ENCODE results near the gene ABLIM2. TPM values are rescaled to one million over a fixed set of nuclear protein-coding genes. Genes with fewer than 3 reads are reported as not detected.

ABLIM2 gene
- polyA plus RNA-seq, 1 donor from 2014 or later: 14.9 TPM

DNA sequence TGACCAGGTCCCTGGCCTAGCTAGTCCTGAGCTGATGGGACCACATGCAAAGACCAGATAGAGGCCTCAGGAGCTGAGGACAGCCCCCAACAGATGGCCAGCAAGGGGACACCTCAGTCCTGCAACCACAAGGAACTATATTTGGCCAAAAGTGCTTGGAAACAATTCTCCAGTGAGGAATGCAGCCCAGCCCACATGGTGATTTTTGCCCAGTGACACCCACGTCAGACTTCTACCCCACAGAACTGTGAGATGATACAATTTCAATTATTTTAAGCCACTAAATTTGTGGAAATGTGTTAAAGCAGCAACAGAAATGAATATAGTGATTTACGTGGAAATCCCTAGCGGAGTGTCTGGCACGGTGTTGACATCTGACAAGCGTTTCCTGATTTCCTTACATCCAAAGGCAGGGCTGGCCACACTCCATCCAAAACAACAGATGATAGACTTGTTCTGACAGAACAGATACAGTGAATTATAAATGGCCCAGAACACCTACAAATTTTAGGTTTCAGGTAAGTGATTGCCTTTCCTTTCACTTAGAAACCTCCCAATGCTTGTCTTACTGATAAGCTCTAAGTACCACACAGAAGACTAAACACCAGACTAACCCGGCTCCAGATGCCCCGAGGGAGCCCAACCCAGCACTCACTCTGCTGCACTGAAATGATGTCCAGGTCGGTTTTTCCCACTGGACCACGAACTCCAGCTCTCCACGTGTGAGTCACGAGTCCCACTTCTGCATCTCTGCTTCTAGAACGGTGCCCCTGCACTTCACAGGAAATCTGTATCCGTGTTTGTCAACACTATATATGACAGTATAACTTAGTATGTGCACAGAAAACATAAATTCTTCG, 224.7 kb downstream of the ABLIM2 start:
- H3K9me2 ChIP-seq (ENCODE audit: insufficient read depth, low read length): no peaks in the 10 kb centered on the region
- H3K4me3 ChIP-seq (ENCODE audit: low read length): peak overlapping the region; percentile 16
- TF ChIP-seq, protein P1, sequence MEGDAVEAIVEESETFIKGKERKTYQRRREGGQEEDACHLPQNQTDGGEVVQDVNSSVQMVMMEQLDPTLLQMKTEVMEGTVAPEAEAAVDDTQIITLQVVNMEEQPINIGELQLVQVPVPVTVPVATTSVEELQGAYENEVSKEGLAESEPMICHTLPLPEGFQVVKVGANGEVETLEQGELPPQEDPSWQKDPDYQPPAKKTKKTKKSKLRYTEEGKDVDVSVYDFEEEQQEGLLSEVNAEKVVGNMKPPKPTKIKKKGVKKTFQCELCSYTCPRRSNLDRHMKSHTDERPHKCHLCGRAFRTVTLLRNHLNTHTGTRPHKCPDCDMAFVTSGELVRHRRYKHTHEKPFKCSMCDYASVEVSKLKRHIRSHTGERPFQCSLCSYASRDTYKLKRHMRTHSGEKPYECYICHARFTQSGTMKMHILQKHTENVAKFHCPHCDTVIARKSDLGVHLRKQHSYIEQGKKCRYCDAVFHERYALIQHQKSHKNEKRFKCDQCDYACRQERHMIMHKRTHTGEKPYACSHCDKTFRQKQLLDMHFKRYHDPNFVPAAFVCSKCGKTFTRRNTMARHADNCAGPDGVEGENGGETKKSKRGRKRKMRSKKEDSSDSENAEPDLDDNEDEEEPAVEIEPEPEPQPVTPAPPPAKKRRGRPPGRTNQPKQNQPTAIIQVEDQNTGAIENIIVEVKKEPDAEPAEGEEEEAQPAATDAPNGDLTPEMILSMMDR (IDR thresholded peaks at IDR 0.05; ENCODE audit: poor library complexity, severe bottlenecking): no peak
- TF ChIP-seq EZH2 (IDR thresholded peaks at IDR 0.05; ENCODE audit: borderline replicate concordance, insufficient read depth, low read length, poor library complexity, severe bottlenecking) (no peak), SMC3 (conservative IDR thresholded peaks at IDR 0.05; ENCODE audit: poor library complexity) (no peak), POLR2AphosphoS5 (IDR thresholded peaks at IDR 0.05) (no peak), RAD21 (conservative IDR thresholded peaks at IDR 0.05) (no peak), EP300 (conservative IDR thresholded peaks at IDR 0.05; ENCODE audit: poor library complexity, severe bottlenecking) (no peak), TAF1 (IDR thresholded peaks at IDR 0.05; ENCODE audit: low read depth) (no peak), REST (IDR thresholded peaks at IDR 0.05; ENCODE audit: borderline replicate concordance) (no peak), MXI1 (conservative IDR thresholded peaks at IDR 0.05; ENCODE audit: poor library complexity, severe bottlenecking) (no peak)
- no peak overlapping the region for H3K27ac ChIP-seq (ENCODE audit: low read length)
- H4K20me1 ChIP-seq (ENCODE audit: insufficient read depth): peaks cover 30% of the 10 kb centered on the region
- no peak overlapping the region for H2AFZ ChIP-seq (ENCODE audit: low read depth, low read length)
- H3K9me3 ChIP-seq (ENCODE audit: low read length): no peaks in the 10 kb centered on the region
- H3K9ac ChIP-seq (ENCODE audit: low read length): no peak overlapping the region
- H3K79me2 ChIP-seq (replicated peaks; ENCODE audit: insufficient read depth, low read length): peaks cover 95% of the 10 kb centered on the region
- no peaks in the 10 kb centered on the region for H3K36me3 ChIP-seq (ENCODE audit: insufficient read depth, low read length)
- no peaks in the 10 kb centered on the region for H3K27me3 ChIP-seq (ENCODE audit: insufficient read depth, low read depth, low read length)
- no peaks in the 10 kb centered on the region for H3F3A ChIP-seq (ENCODE audit: insufficient read depth, low read length, poor library complexity, severe bottlenecking)
- no peak overlapping the region for H3K4me2 ChIP-seq (ENCODE audit: low read length)

DNA sequence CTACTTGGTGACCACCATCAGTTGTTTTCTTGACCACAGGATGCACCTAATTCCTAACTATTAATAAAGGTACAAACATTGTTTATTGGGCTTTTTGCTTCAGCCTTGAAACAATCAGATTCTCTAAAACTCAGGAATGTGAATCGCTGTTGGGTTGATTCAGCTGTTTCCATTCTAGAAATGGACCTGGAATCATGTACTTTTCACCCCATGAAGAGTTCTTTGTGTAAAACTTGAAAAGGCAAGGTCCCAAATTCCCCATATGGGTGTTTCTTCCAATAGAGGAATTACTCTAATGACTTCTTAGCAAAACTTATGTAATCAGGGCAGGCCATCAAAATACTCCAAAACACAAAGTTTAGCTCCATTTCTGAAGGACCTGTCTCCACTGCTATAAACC, 226.3 kb downstream of the ABLIM2 start:
- Histone ChIP-seq H3K4me2 (ENCODE audit: low read length) (no peak overlapping the region), H3K9me2 (ENCODE audit: insufficient read depth, low read length) (no peaks in the 10 kb centered on the region), H3K27me3 (ENCODE audit: insufficient read depth, low read depth, low read length) (no peaks in the 10 kb centered on the region), H3K4me3 (ENCODE audit: low read length) (no peak overlapping the region), H2AFZ (ENCODE audit: low read depth, low read length) (no peak overlapping the region), H3K79me2 (replicated peaks; ENCODE audit: insufficient read depth, low read length) (peaks cover 95% of the 10 kb centered on the region), H3K27ac (ENCODE audit: low read length) (no peak overlapping the region), H3K9me3 (ENCODE audit: low read length) (no peaks in the 10 kb centered on the region), H3F3A (ENCODE audit: insufficient read depth, low read length, poor library complexity, severe bottlenecking) (no peaks in the 10 kb centered on the region), H4K20me1 (ENCODE audit: insufficient read depth) (peaks cover 20% of the 10 kb centered on the region), H3K36me3 (ENCODE audit: insufficient read depth, low read length) (no peaks in the 10 kb centered on the region), H3K9ac (ENCODE audit: low read length) (no peak overlapping the region)
- TF ChIP-seq, protein P1 (IDR thresholded peaks at IDR 0.05; ENCODE audit: poor library complexity, severe bottlenecking): no peak
- TF ChIP-seq EP300 (conservative IDR thresholded peaks at IDR 0.05; ENCODE audit: poor library complexity, severe bottlenecking) (no peak), REST (IDR thresholded peaks at IDR 0.05; ENCODE audit: borderline replicate concordance) (no peak), MXI1 (conservative IDR thresholded peaks at IDR 0.05; ENCODE audit: poor library complexity, severe bottlenecking) (no peak), EZH2 (IDR thresholded peaks at IDR 0.05; ENCODE audit: borderline replicate concordance, insufficient read depth, low read length, poor library complexity, severe bottlenecking) (no peak), TAF1 (IDR thresholded peaks at IDR 0.05; ENCODE audit: low read depth) (no peak), RAD21 (conservative IDR thresholded peaks at IDR 0.05) (no peak), SMC3 (conservative IDR thresholded peaks at IDR 0.05; ENCODE audit: poor library complexity) (no peak), POLR2AphosphoS5 (IDR thresholded peaks at IDR 0.05) (no peak)

Data from neural cell (in vitro differentiated cells).